Heart left ventricle (tissue), 16 donors: ENCODE results near the gene GIPC3. TPM values are rescaled to one million over a fixed set of nuclear protein-coding genes. Genes with fewer than 3 reads are reported as not detected.

Experiments used
- ATAC-seq, 4 donors: fragments of 200-7000 bp; cut with Tn5 transposase; one replicate each; pipeline ENCODE4 v1.9.1; 2020 to 2022; ENCODE audit warnings: moderate library complexity in 4 of 4, mild to moderate bottlenecking in 3 of 4, moderate number of reproducible peaks in 1 of 4
- DNase-seq, 5 donors: peaks; one replicate each; pipeline ENCODE4 v3.0.0-alpha.2; 2020
- H3K27ac ChIP-seq, 12 donors: fragments of 200-600 bp; sonication (generic) in 4 of 12; one replicate each; pipeline versions ENCODE4 v1.5.0 to v1.8.0; 2016 to 2022; ENCODE audit warnings: mild to moderate bottlenecking in 2 of 12
- H3K27me3 ChIP-seq, 9 donors: fragments of 200-600 bp; sonication (generic) in 2 of 9; one replicate each; pipeline versions ENCODE4 v1.5.1 to v1.8.0; 2016 to 2022; ENCODE audit warnings: mild to moderate bottlenecking in 3 of 9
- H3K36me3 ChIP-seq, 9 donors: fragments of 200-600 bp; sonication (generic) in 2 of 9; one replicate each; pipeline versions ENCODE4 v1.5.0 to v1.8.0; 2018 to 2022; ENCODE audit warnings: mild to moderate bottlenecking in 2 of 9
- H3K4me1 ChIP-seq, 12 donors: fragments of 200-600 bp; sonication (generic) in 4 of 12; one replicate each; pipeline versions ENCODE4 v1.5.0 to v1.8.0; 2016 to 2022; ENCODE audit warnings: mild to moderate bottlenecking in 3 of 12
- H3K4me3 ChIP-seq, 12 donors: fragments of 200-600 bp; sonication (generic) in 4 of 12; one replicate each; pipeline versions ENCODE4 v1.5.0 to v1.8.0; 2017 to 2022; ENCODE audit warnings: mild to moderate bottlenecking in 9 of 12, moderate library complexity in 4 of 12
- H3K9me3 ChIP-seq, 12 donors: fragments of 200-600 bp; sonication (generic) in 4 of 12; one replicate each; pipeline versions ENCODE4 v1.5.0 to v1.8.0; 2016 to 2022; ENCODE audit warnings: mild to moderate bottlenecking in 1 of 12
- POLR2A ChIP-seq, 2 donors: fragments of 450-650 bp; IDR thresholded peaks; one replicate each; pipeline ENCODE4 v1.6.1; 2017; ENCODE audit warnings: antibody characterized with exemption in 2 of 2, mild to moderate bottlenecking in 2 of 2, moderate library complexity in 2 of 2
- WGBS, 4 donors: extraction: QIAGEN DNeasy Blood & Tissue Kit in 2 of 4; methylation state at CpG; one replicate each; pipeline versions ENCODE4 v1.1.5 to v1.1.7; 2013 to 2018; 5-methylcytosine and 5-hydroxymethylcytosine counted together
- intact Hi-C, 10 donors: fragments of 100-400 bp; cut with DNase I; formaldehyde crosslinking; loops; one replicate each; pipeline versions ENCODE4 v1.11.1 to v1.14.2; 2022
- polyA plus RNA-seq, 2 donors: library from polyadenylated mRNA; stranded (reverse); fragments of 200-250 nt; gene quantifications; one replicate each; pipeline ENCODE4 v1.2.3, GENCODE V29; 2013
- total RNA-seq, 9 donors: library from RNA; depleted of rRNA in 2 of 9; stranded (reverse); fragments of >200 nt in 2 of 9; fragmentation: NEBNext Ultra II Directional in 3 of 9; extraction: Animal tissue kit (Norgen Biotek cat#: 25700) in 3 of 9; gene quantifications; one replicate each; pipeline versions ENCODE4 v1.1.0 to v1.2.4, GENCODE V29; 2016 to 2023
- TF ChIP-seq, protein P1 (sequence below), 12 donors: fragments of 200-600 bp; sonication (generic) in 4 of 12; IDR thresholded peaks; one replicate each; pipeline versions ENCODE4 v1.5.0 to v1.8.0; 2018 to 2022; ENCODE audit warnings: antibody characterized with exemption in 12 of 12, mild to moderate bottlenecking in 5 of 12
- donor health status: ischemic (EF 13 %, LVEDD 7.1; RV severe dilation, severe dysfunction).
- donor health status: healthy with polysubstance abuse.
- donor health status: DM: no; HTN: yes; CAD: no.
- donor health status: DM: no; HTN: no; CAD: no.
- donor health status: ischemic (EF 25% LVEDD 6.9; RV normal size, moderate dysfunction).
- donor health status: ischemic (EF 25% LVEDD 5.7; RV mildly dilated, moderate dysfunction).
- donor health status: healthy.
- donor health status: DM: yes; HTN: yes; CAD: no.
- donor health status: ischemic (EF 35%, LVEDD 5.7; RV mildly dilated, moderate dysfunction).
- donor health status: nonischemic (EF 11% LVEDD 7.7; RV severe dilation, severe dysfunction).
- donor health status: DM: yes; HTN: yes; CAD: no.
- donor health status: PGD.
- donor health status: ischemic (EF 29% LVEDD 5.4; RV normal size, mild dysfunction).
- donor health status: nonischemic (EF 23%, LVEDD 6.1; RV moderate dilation, normal function).

Gene GIPC3
- total and polyA plus RNA-seq, 11 donors, result 1.00 to 3.3 (median 2.0) TPM

DNA sequence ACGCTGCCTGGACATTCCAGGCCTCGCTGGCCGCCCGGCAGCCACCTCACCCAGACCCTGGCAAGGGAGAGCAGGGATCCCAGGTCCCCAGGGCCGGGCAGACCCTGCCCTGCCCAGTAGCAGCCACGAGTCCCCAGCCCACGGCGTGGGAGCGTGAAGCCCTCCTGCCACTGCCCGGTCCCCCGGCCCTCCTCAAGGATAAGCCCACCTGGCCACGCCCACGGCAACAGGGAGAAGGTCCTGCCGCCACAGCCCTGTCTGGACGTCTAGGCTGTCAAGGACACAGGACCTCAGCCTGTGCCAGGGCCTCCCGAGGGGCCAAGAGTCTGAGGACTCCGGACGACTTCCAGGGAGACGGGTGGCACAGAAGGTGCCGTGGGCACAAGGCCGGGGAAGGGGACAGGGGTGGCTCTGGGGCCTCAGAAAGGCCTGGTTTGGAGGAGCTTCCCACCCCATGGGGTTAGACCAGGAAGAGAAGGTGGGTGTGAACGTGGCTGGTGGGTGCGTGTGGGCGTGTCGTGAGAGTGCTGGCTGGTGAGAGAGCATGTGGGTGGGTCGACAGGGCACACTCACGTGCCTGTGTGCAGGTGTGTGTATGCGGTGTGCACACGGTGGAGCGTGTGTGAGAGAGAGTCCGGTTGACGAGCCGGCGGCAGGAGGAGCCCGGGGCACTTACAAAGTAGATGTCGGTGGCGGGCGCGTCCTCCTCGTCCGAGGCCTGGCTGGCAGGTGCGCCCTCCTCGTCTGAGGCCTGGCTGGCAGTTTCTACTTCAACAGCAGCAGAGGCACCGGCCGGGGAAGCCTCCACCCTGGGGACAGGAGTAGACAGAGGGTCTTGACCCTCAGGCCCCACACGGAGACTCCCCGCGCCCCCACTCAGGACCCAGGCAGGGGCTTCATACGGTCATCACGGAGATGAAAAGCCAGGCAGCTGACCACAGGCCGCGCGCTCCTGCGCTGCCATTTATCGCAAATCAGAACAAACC, 53.2 kb downstream of the GIPC3 start:
- intact Hi-C loops, result no loop called here
- DNase-seq, result no peak
- WGBS, 4 donors, result 92 to 95% (median 92%) methylated on average over 51 to 55 of the region's 55 CpGs
- Histone ChIP-seq H3K27ac (no peak overlapping the region), H3K9me3 (no peaks in the 10 kb centered on the region), H3K4me3 (no peak overlapping the region), H3K27me3 (no peaks in the 10 kb centered on the region), H3K36me3 (peaks cover 2 to 85% (median 59%) of the 10 kb centered on the region in 9 donors), H3K4me1 (no peaks in the 10 kb centered on the region)
- no peak for ATAC-seq
- TF ChIP-seq, protein P1, sequence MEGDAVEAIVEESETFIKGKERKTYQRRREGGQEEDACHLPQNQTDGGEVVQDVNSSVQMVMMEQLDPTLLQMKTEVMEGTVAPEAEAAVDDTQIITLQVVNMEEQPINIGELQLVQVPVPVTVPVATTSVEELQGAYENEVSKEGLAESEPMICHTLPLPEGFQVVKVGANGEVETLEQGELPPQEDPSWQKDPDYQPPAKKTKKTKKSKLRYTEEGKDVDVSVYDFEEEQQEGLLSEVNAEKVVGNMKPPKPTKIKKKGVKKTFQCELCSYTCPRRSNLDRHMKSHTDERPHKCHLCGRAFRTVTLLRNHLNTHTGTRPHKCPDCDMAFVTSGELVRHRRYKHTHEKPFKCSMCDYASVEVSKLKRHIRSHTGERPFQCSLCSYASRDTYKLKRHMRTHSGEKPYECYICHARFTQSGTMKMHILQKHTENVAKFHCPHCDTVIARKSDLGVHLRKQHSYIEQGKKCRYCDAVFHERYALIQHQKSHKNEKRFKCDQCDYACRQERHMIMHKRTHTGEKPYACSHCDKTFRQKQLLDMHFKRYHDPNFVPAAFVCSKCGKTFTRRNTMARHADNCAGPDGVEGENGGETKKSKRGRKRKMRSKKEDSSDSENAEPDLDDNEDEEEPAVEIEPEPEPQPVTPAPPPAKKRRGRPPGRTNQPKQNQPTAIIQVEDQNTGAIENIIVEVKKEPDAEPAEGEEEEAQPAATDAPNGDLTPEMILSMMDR (IDR thresholded peaks at IDR 0.05), result no peak
- TF ChIP-seq POLR2A (IDR thresholded peaks at IDR 0.05), result no peak

DNA sequence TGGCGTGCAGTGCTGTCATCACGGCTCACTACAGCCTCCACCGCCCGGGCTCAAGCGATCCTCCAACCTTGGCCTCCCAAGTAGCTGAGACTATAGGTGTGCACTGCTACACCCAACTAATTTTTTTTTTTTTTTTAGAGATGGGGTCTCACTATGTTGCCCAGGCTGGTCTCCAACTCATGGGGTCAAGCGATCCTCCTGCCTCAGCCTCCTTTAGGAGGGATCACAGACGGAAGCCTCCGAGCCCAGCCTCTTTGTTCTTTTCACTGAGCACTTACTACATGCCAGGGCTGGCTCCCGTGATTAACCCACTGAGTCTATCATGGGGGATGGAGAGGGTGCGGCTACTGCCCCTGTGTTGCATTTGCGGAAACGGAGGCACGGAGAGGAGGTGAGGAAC, 54.2 kb downstream of the GIPC3 start:
- intact Hi-C loops, result no loop called here
- no peaks in the 10 kb centered on the region for H3K4me1 ChIP-seq
- H3K27ac ChIP-seq, result no peak overlapping the region
- no peak for ATAC-seq
- H3K36me3 ChIP-seq, result peaks cover 2 to 91% (median 62%) of the 10 kb centered on the region in 9 donors
- H3K9me3 ChIP-seq, result no peaks in the 10 kb centered on the region
- WGBS, 4 donors, result 96 to 98% (median 97%) methylated on average over 13 of the region's 13 CpGs
- no peak for DNase-seq
- H3K4me3 ChIP-seq, result no peak overlapping the region
- TF ChIP-seq, protein P1 (IDR thresholded peaks at IDR 0.05), result no peak
- no peak for TF ChIP-seq POLR2A (IDR thresholded peaks at IDR 0.05)
- H3K27me3 ChIP-seq, result no peaks in the 10 kb centered on the region

DNA sequence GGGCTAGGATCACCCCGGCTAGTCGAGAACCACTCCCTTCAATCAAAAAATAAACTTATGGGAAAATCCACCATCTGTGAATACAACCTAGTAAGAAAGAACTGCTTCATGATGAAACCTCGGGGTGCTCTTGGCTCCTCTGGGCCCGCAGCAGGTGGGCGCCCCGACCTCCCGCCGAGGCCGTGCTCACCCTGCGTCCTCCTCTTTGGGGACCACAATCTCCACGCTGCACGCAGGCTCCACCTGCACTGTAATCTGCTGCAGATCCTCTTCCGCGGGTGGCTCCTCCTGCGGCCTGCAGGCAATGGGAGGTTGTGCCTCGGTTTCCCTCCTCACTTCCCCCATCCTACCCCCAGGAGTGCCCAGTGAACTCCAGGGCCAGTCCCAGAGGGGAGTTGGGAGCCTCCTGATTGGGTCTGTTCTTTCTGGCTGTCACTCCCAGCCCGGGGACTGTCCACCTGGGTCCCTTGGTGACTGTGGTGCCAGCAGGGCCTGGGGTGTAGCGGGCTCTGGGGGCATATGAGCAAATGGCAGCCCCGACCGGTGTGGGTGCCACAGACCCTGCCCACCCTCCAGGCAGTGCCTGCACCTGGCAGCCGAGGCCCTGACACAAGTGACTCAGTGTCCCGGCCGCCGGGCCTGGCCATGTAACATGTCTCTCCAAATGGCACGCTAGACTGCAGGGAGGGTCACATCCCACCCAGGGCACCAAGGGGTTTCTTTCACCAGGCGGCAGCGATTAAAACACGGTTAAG, 56.4 kb downstream of the GIPC3 start:
- Histone ChIP-seq H3K27me3 (no peaks in the 10 kb centered on the region), H3K27ac (no peak overlapping the region), H3K4me3 (no peak overlapping the region), H3K36me3 (peaks cover 2 to 100% (median 80%) of the 10 kb centered on the region in 9 donors), H3K9me3 (no peaks in the 10 kb centered on the region), H3K4me1 (peaks cover 0 to 10% (median 0%) of the 10 kb centered on the region in 12 donors)
- ATAC-seq, result no peak
- intact Hi-C loops, result no loop called here
- 93 to 96% (median 95%) methylated on average over 15 to 28 of the region's 28 CpGs for WGBS, 4 donors
- DNase-seq, result no peak
- TF ChIP-seq, protein P1 (IDR thresholded peaks at IDR 0.05), result no peak
- no peak for TF ChIP-seq POLR2A (IDR thresholded peaks at IDR 0.05)

DNA sequence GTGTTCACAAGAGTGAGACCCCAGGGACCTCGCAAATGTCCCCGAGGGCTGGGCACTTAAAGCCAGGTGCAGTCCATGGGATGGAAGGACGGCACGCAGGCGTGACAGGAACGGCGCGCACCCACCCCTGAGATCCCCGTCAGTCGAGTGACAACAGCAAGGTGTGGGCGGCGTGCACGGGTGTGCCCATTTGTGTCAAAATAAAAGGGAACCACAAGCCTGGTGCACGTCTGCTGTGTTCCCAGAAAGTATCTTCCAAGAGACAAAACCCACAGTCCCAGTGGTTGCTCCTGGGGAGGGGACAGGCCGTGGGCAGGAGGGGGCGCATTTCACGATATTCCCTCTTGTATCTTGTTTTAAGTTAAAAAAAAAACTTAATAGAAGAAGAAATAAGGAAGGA, 57.0 kb downstream of the GIPC3 start:
- Histone ChIP-seq H3K4me3 (no peak overlapping the region), H3K27me3 (no peaks in the 10 kb centered on the region), H3K9me3 (no peaks in the 10 kb centered on the region), H3K4me1 (peaks cover 0 to 10% (median 0%) of the 10 kb centered on the region in 12 donors), H3K36me3 (peaks cover 2 to 97% (median 74%) of the 10 kb centered on the region in 9 donors), H3K27ac (no peak overlapping the region)
- TF ChIP-seq, protein P1 (IDR thresholded peaks at IDR 0.05), result no peak
- no peak for TF ChIP-seq POLR2A (IDR thresholded peaks at IDR 0.05)
- intact Hi-C loops, result no loop called here
- no peak for DNase-seq
- ATAC-seq, result no peak
- 93 to 96% (median 93%) methylated on average over 17 of the region's 17 CpGs for WGBS, 4 donors
